ENCODE measurements around the gene CTSE. TPM values are rescaled to one million over a fixed set of nuclear protein-coding genes. Genes with fewer than 3 reads are reported as not detected.
A peak's percentile ranks its signal among the peaks of the same experiment; 100 is the strongest.
"Not testable (repeated sequence)": the region's sequence is repeated elsewhere in the genome, so short reads cannot be mapped to it uniquely, and the experiment has no call there.

Gene CTSE
- total and polyA plus RNA-seq, 2 of the 13 experiments (the other 11 are each of a cell fraction or from before 2014, with no cell fraction given), result 0.50 to 0.69 TPM

GRCh38 chr1:206052919-206053610 is 29.4 kb upstream of the CTSE start, which contains the start of gene RHEX (continued):
- TF ChIP-seq CREM (IDR thresholded peaks at IDR 0.05), result peak; percentile 32; the same call in 1 of the 2 replicates
- not testable (repeated sequence) for TF ChIP-seq CREM (CRISPR knock-in tag; IDR thresholded peaks at IDR 0.05)
- TF ChIP-seq NFYC (CRISPR knock-in tag; IDR thresholded peaks at IDR 0.05), result peak; percentile 68
- TF ChIP-seq, protein P1, sequence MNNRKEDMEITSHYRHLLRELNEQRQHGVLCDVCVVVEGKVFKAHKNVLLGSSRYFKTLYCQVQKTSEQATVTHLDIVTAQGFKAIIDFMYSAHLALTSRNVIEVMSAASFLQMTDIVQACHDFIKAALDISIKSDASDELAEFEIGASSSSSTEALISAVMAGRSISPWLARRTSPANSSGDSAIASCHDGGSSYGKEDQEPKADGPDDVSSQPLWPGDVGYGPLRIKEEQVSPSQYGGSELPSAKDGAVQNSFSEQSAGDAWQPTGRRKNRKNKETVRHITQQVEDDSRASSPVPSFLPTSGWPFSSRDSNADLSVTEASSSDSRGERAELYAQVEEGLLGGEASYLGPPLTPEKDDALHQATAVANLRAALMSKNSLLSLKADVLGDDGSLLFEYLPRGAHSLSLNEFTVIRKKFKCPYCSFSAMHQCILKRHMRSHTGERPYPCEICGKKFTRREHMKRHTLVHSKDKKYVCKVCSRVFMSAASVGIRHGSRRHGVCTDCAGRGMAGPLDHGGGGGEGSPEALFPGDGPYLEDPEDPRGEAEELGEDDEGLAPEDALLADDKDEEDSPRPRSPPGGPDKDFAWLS (CRISPR knock-in tag; IDR thresholded peaks at IDR 0.05; ENCODE audit: borderline replicate concordance), result 0 out of 2 replicates have a peak, but pooled peaks have one; percentile 41
- TF ChIP-seq ZNF629 (CRISPR knock-in tag; conservative IDR thresholded peaks at IDR 0.05), result peak; percentile 6; the same call in 1 of the 2 replicates
- TF ChIP-seq GLI4 (CRISPR knock-in tag; IDR thresholded peaks at IDR 0.05; ENCODE audit: borderline replicate concordance), result peak; percentile 59; the same call in 1 of the 2 replicates
- TF ChIP-seq PITX1 (CRISPR knock-in tag; IDR thresholded peaks at IDR 0.05), result peak; percentile 67; the same call in 1 of the 2 replicates
- peak; percentile 33; the same call in 1 of the 2 replicates for TF ChIP-seq ZNF142 (CRISPR knock-in tag; IDR thresholded peaks at IDR 0.05)
- 0 out of 2 replicates have a peak, but pooled peaks have one; percentile 43 for TF ChIP-seq SPEN (CRISPR knock-in tag; IDR thresholded peaks at IDR 0.05; ENCODE audit: low read depth)
- TF ChIP-seq ZNF292 (CRISPR knock-in tag; IDR thresholded peaks at IDR 0.05; ENCODE audit: borderline replicate concordance, low read depth), result peak; percentile 82
- peak; percentile 57; the same call in 1 of the 2 replicates for TF ChIP-seq KDM2A (CRISPR knock-in tag; IDR thresholded peaks at IDR 0.05; ENCODE audit: borderline replicate concordance, low read depth)
- peak; percentile 52; the same call in 1 of the 2 replicates for TF ChIP-seq ZMAT3 (CRISPR knock-in tag; conservative IDR thresholded peaks at IDR 0.05)
- TF ChIP-seq, protein P2, sequence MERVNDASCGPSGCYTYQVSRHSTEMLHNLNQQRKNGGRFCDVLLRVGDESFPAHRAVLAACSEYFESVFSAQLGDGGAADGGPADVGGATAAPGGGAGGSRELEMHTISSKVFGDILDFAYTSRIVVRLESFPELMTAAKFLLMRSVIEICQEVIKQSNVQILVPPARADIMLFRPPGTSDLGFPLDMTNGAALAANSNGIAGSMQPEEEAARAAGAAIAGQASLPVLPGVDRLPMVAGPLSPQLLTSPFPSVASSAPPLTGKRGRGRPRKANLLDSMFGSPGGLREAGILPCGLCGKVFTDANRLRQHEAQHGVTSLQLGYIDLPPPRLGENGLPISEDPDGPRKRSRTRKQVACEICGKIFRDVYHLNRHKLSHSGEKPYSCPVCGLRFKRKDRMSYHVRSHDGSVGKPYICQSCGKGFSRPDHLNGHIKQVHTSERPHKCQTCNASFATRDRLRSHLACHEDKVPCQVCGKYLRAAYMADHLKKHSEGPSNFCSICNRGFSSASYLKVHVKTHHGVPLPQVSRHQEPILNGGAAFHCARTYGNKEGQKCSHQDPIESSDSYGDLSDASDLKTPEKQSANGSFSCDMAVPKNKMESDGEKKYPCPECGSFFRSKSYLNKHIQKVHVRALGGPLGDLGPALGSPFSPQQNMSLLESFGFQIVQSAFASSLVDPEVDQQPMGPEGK (CRISPR knock-in tag; IDR thresholded peaks at IDR 0.05), result peak; percentile 30; the same call in 1 of the 2 replicates
- peak; percentile 50 for TF ChIP-seq CBX1 (IDR thresholded peaks at IDR 0.05; ENCODE audit: low read depth)
- peak; percentile 68; the same call in 1 of the 2 replicates for TF ChIP-seq GZF1 (CRISPR knock-in tag; IDR thresholded peaks at IDR 0.05)
- 0 out of 2 replicates have a peak, but pooled peaks have one; percentile 11 for TF ChIP-seq RAD21 (CRISPR knock-in tag; IDR thresholded peaks at IDR 0.05)
- TF ChIP-seq ZNF274 (CRISPR knock-in tag; IDR thresholded peaks at IDR 0.05), result peak; percentile 91; the same call in 1 of the 2 replicates
- peak; percentile 41; the same call in 1 of the 2 replicates for TF ChIP-seq MXD4 (CRISPR knock-in tag; IDR thresholded peaks at IDR 0.05)
- peak; percentile 32; the same call in 1 of the 2 replicates for TF ChIP-seq MEF2D (CRISPR knock-in tag; IDR thresholded peaks at IDR 0.05)
- peak; percentile 63; the same call in 1 of the 2 replicates for TF ChIP-seq ZNF772 (CRISPR knock-in tag; IDR thresholded peaks at IDR 0.05)
- 0 out of 2 replicates have a peak, but pooled peaks have one; percentile 39 for TF ChIP-seq ZNF644 (CRISPR knock-in tag; IDR thresholded peaks at IDR 0.05; ENCODE audit: low read depth)

Data from HepG2 (cell line).